ENCODE measurements around the gene RAPGEF1. TPM values are rescaled to one million over a fixed set of nuclear protein-coding genes. Genes with fewer than 3 reads are reported as not detected.
A peak's percentile ranks its signal among the peaks of the same experiment; 100 is the strongest.

RAPGEF1 gene
- total RNA-seq, 2 donors from 2014 or later, result 61.2 to 75.0 TPM

DNA sequence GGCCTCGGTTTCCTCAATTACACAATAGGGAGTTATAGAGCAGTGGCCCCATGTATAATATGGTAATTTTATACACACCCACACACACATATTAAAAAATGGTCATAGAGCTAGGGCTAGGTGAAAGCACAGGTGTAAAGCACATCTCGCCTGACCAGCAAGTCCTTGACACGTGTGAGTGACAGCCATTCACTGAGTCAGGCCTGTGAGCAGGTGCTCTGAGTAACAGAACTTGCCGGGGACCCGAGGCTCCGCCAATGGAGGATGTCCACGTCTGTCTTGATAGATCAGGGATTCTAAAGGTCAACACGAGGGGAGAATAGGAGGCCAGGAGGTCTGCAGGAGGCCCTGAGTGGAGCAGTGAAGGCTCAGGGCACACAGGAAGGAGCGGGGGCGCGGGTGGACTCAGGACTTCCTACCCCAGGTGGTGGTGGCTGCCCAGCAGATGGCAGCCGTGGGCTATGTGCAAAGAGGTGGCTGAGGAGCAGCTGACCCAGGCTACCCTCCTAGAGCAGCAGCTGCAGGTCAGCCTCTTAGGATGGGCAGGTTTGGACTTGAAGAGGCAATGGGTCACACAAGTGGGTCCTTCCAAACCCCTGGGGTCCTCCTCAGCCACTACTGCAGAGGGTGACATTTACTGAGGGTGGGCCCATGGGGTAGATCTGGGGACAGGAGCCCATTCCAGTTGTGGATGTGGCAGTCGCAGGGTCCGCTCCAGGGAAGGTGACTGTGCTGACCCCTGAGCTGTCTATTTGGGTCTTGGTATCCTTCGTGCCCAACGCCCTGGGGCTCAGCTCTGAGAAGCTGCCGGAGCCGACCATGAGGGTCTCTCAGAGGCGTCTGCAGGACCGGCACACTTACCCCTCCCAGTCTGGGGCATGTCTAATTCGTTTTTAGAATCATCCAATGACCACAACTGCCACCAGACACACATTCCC is 148.7 kb downstream of the RAPGEF1 start:
- intact Hi-C loops (cut with DNase I, micrococcal nuclease), result loop anchor here (5.0 kb wide), 1 partner anchor 151 kb away; the partner anchor contains the start of gene RAPGEF1 (in 2 of the 2)
- DNase-seq (peak; percentile 77 to 88), ATAC-seq (peak; percentile 94)

DNA sequence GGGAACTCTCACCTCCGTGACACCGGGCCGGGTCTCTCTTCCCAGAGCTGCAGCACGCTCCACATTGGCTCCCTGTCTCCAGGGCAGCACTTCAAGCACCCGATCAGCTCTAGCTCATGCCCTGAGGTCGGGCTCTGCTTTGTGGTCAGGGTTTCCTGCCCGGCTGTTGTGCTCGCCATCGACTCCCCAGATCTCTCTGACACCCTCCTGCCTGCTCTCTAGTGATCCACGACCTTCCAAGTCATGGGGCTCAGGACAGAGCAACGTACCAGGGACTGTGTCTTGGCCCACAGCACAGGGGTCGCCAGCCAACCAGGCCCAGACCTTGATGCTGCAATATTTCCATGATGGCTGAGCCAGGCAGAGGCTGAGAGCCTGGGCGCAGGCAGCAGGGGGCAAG is 149.4 kb downstream of the RAPGEF1 start:
- intact Hi-C loops (cut with DNase I, micrococcal nuclease), result loop anchor here (5.0 kb wide), 1 partner anchor 152 kb away; the partner anchor contains the start of gene RAPGEF1 (in 2 of the 2)
- DNase-seq, result no peak
- ATAC-seq, result no peak

DNA sequence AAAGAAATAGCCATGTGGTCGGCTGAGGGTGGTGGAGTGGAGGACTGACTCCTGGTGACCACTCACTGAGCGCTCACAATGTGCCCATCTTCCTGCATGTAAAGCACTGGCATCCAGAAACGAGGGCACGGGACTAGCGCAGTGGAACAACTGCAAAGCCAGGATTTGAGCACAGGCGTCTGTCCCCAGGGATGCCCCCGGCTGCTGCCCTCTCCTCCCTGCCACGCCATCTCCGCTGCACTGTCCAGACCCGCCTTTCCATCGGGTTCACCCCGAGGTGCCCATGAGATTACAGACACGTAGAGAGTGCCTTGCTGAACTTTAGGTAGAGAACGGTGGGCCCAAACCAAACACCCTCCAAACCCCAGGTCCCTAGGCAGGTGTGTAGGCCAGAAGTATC is 149.9 kb downstream of the RAPGEF1 start:
- DNase-seq, result no peak
- no peak for ATAC-seq
- intact Hi-C loops (cut with DNase I, micrococcal nuclease), result loop anchor here (5.0 kb wide), 1 partner anchor 152 kb away; the partner anchor contains the start of gene RAPGEF1 (in 2 of the 2)

DNA sequence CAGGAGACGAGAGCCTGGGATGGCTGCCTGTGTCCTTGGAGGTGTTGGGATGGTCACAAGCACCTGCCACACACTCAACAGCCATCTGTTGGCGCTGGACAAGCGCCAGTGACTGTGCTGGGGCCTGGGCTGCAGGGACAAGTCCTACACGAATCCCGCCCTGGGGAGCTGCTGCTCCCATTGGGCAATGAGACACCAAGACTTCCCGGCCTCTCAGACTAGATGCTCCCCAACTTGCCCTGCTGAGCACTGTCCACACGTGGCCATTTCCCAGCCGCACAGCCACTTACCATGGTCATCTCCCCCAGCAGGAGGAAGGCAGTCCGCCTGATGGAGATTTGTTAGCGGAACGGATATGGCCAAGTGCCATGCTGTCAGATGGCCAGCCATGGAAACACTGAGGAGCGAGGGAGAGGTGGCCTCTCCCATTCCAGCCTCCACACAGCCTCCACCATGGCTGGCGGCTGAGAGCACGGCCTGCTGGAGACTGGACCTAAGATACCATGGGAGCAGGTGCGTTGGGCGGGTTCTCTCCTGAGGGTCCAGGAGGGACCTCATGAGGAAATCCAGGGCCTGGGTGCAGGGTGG is 150.7 kb downstream of the RAPGEF1 start:
- intact Hi-C loops (cut with DNase I, micrococcal nuclease), result no loop called here
- ATAC-seq, result no peak

DNA sequence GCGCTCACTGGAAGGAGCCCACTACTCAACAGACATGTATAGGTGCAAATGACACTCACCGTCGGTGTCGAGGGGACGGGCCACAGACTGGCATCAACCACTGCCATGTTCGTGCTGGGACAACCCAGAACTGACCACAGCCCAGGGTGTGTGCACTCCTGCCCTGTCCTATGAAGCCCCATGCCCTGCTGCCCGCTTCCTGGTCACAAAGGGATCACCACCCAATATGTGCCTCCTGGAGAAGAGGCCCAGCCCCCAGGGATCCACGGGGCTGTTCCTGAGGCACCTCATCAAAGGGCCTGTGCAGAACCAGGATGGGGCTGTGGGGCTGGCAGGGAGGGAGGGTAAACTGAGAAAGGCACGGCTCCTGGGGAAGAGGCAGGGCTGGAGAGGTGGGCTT is 151.5 kb downstream of the RAPGEF1 start:
- ATAC-seq, result no peak
- DNase-seq, result no peak
- intact Hi-C loops (cut with DNase I, micrococcal nuclease), result no loop called here

More for the DNA sequence above, 150.7 kb downstream of the RAPGEF1 start:
- no peak for DNase-seq

DNA sequence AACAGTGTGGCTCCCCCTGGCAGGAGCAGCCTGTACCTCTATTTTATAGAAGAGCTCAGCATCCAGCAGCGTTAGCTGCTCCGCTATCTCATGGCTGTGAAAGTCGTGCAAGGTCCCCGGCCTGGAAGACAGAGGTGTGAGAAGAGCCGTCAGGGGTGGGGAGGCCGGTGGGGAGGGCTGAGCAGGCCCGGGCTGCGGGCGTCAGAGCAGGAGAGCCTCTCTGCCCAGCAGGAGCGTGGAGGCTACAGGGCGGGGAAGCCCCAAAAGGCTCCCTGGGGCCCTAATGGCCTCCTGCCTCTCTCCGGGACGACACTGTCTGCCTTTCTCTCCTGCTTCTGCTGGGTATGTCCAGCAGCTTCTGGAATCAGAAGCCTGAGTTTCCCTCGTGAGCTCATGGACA is 152.0 kb downstream of the RAPGEF1 start:
- intact Hi-C loops (cut with DNase I, micrococcal nuclease), result no loop called here
- DNase-seq (no peak), ATAC-seq (no peak)

DNA sequence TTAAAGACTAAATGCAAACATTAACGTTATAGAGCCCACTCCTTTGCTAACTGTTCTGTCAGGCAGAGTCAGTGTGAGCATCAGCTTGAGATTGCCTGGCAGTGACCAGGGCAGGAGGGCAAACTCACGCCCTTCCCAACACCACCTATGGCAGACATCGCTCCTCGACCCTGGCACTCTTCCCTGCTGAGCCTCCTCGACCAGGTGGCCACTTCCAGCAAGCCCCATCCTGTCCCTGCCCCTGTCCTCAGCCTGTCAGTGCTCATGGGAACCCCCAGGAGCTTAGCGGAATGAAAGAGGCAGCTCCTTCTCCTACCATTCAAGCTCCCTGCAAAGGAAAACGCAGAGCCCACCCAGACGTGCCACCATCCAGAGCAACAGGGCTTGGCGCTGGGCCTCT is 152.5 kb downstream of the RAPGEF1 start:
- ATAC-seq (no peak), DNase-seq (no peak)
- intact Hi-C loops (cut with DNase I, micrococcal nuclease), result no loop called here

DNA sequence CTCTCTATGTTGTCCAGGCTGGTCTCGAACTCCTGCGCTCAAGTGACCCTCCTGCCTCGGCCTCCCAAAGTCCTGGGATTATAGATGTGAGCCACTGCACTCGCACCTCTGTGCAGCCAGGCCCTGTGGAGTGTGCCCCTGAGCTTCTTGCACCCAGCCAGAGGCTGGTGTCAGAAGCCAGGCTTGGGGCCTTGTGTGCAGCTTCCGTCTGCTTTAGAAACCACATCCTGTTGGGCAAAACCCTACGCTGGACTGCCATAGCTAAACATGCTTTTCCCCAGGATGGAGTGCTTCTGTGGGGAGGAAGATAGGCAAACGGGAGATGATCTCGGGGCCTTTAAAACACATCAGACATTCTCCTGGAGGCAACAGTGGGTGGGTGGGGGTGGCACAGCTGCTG is 154.5 kb downstream of the RAPGEF1 start:
- intact Hi-C loops (cut with DNase I, micrococcal nuclease), result no loop called here
- ATAC-seq, result peak; percentile 22
- DNase-seq, result no peak

DNA sequence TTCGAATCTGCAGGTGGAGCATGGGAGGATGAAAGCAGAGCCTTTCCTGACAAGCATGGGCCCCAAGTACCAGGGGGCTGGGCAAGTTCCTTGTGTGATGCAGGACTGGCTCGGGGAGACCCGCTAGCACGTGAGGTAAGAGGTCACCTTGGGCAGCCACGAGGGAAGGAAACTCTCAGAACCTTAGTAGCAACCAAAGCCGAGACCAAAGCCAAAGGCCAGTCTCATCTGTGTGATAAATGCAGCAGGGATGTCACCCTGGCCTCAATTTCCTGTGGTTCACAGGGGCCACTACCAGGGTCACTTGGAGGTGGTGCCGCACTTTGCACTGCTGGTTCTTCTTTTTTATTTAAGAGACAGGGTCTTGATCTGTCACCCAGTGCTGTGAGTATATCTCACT is 155.0 kb downstream of the RAPGEF1 start:
- no peak for ATAC-seq

DNA sequence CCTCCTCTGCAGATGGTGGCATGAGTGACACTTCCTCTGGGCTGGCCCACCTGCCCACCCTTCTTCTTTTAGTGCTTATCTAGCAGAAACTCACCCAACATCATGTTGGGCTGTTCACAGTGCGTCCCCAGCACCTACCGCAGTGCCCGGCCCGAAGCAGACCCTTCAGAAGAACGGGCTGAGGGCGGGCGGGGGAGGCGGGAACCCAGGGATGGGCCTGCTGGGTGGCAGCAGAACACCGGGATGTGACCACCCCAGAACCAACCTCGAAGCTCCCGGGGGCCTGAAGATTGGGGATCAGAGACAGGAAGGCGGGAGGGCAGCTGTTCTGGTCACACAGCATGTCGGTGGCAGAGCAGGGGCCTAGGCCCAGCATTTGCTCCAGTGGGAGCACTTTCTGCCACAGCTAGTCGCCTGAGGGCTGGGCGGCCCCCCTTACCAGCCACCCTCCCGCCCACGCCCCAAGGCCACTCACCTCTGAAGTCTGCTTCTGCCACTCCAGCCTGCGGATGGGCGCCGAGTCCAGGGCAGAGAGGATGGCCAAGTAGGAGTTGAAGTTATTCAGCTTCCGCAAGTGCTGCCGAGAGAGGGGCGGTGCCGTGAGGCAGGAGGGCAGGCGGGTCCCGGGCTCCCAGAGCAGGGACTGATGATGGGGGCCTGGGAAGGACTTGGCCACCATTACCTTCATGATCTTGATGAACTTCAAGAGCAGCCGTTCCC is 155.9 kb downstream of the RAPGEF1 start:
- intact Hi-C loops (cut with DNase I, micrococcal nuclease), result no loop called here
- DNase-seq, result no peak
- ATAC-seq, result no peak

More for the DNA sequence above, 155.0 kb downstream of the RAPGEF1 start:
- DNase-seq, result no peak
- intact Hi-C loops (cut with DNase I, micrococcal nuclease), result no loop called here

DNA sequence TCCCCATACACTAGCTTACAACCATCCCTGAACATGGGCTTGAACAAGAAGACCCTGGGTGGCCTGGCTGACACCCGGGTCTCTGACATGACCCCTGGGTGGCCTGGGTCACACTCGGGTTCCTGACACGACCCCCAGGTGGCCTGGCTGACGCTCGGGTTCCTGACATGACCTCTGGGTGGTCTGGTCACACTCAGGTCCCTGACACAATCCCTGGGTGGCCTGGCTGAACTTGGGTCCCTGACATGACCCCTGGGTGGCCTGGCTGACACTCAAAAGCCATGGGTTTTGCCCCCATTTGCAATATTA is 156.6 kb downstream of the RAPGEF1 start:
- DNase-seq, result no peak
- no peak for ATAC-seq
- intact Hi-C loops (cut with DNase I, micrococcal nuclease), result no loop called here

DNA sequence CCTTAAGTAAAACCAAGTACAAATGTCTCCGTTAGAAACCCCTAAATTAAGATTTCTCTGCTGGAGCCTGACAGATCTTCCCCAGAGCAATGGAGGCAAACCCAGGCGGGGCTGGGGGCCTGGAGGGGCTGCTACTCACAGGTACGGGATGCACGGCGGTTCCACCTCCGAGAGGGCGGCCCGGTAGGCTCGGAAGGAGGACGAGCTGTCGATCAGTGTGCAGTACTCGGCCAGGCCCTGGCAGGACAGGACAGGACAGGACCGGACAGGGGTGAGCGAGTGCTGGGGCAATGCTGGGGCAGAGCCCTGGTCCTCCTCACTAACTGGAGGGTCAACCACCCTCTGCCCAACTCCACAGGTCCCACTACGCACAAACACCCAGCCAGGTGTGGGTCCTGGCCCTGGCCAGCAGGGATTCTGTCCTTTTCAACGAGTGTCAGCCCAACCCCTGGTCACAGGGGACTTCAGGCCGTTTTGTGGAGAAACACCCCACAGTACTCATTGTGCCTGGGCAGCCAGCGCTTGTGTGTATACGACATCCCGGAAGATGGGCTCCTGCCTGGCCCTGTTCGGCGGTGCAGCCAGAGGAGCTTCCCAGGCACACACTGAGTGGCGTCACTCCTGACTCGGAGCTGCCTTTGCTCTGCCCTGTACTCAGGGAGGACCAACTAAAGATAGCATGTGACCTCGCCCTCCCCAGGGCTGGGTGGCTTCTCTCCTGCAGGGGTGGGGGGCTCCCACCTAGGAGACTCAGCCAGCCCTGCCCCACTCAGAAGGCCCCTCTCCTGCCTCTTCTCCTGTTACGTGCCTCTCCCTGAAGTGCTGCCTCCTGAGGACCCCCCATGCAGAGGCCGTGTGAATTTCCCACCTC is 157.2 kb downstream of the RAPGEF1 start:
- no peak for DNase-seq
- no peak for ATAC-seq
- intact Hi-C loops (cut with DNase I, micrococcal nuclease), result no loop called here

DNA sequence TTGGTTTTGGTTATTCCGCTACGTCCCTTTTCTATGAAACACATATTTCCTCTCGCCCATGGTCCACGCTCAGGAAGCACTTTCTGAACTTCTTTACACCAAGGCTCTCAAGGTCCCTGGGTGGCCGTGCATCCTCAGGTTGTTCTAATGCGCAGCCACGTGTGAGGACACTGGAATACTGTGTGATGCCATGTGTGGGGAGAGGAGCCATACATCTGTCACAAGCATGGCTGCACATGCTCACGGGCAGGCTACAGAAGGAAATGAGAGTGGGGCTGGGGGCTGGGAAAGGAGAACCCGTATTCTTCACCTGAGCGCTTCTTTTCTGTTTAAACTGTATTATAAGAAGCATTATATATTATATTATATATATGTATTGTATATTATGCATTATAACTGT is 157.8 kb downstream of the RAPGEF1 start:
- intact Hi-C loops (cut with DNase I, micrococcal nuclease), result no loop called here
- ATAC-seq (no peak), DNase-seq (no peak)

DNA sequence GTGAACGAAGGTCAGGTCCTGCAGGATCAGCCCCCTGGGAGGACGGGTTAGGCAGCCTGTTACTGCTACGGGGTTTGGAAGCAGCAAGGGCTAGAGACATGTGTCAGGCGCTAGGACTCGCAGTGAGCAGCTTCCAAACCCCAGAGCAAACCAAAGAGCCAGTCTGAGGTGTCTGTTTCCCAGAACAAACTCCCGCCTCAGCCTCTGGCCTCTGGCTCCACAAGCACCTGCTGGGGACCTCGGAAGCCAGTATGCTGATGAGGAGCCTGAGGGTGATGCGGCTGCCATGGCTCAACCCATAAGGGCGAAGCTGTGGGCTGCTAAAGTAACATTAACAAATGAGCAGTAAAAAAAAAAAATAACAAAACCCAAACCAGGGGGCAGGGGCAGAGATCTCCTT is 159.5 kb downstream of the RAPGEF1 start:
- intact Hi-C loops (cut with DNase I, micrococcal nuclease), result no loop called here
- ATAC-seq (no peak), DNase-seq (no peak)

DNA sequence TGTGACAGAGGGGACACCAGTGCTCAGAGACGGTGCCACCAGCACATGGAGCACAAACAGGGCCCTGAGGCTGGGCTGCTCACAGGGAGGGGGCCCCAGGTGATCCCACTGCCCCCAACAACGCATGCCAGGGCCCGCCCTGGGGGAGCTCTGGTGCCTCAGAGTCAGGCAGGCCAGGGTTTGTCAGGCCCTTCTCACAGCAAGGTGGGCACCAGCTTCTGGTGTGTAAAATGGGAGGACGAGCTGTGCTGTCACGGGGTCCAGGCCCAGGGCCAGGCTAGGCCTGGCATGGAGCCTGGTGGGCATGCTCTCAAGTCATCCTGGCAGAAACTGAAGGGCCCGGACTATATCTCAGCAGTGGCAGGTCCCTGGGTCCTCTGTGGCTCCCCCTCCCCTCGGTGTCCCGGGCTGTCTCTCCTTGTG is 160.1 kb downstream of the RAPGEF1 start:
- intact Hi-C loops (cut with DNase I, micrococcal nuclease), result no loop called here
- ATAC-seq (no peak), DNase-seq (no peak)

DNA sequence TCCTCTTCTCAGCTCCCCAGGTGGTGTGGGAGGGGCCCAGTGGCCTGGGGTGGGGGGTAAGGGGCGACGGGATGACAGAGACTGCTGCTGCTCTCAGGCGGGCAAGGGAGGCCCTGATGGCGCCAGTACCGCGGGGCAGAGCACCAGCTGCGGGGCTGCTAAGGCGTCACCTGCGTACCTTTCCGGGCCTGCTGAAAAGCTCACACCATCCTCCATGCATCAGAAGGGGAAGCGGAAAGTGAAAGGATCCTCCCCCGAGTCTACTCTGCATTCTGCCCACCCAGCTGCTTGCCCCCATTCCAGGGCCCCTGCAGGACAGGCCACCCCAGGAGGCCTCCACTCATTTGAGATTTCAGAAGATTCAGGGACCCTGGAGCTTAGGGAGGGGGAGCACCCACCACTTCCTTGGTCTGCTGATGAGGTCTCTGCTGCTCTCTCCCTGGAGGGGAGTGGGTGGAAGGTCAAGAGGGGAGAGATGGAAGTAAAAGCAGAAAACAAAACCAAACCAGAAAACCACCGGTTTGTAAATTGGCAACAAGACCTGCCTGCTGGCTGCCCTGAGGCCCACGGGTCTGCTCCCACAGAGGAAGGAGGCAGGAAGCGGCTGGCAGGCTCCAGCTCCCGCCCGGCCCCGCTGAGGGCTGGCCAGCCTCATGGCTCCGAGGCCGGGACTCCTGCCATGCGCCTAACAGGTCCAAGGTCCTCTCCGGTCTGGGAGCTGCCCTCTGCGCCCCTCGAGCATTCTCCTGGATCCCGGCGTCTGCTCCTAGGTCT is 161.0 kb downstream of the RAPGEF1 start:
- DNase-seq (no peak), ATAC-seq (peak; percentile 12)
- intact Hi-C loops (cut with DNase I, micrococcal nuclease), result no loop called here

DNA sequence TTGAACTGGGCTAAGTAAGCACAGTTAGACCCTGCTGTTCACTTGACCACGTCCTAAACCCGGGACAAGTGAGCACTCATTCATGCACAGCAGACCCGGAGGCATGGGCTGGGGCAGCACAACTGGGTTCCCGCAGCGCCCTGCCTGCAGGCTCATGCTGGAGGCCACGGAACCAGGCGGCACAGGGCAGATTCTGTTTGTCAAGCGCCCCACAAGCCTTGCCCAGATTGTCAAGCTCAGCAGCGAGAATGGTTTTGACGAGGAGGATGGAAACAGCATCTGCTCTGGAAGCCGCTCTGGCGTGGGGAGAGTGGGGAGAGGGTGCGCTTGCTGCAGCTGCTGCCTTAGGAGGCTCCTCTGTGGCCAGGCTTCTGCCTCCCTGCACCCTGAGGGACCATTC is 161.9 kb downstream of the RAPGEF1 start:
- DNase-seq (no peak), ATAC-seq (no peak)
- intact Hi-C loops (cut with DNase I, micrococcal nuclease), result no loop called here
